Uterus (tissue), 2 donors: ENCODE measurements around the gene KANSL1.

Experiments
- POLR2A ChIP-seq, 2 donors: fragments of 450-650 bp; IDR thresholded peaks; one replicate each; pipeline ENCODE4 v1.6.1; 2016; ENCODE audit warnings: antibody characterized with exemption in 2 of 2, mild to moderate bottlenecking in 1 of 2, moderate library complexity in 1 of 2
- TF ChIP-seq, protein P1 (sequence below), 4 experiments: fragments of 200-600 bp in 2 of 4; fragments of 450-650 bp in 2 of 4; sonication (generic) in 2 of 4; IDR thresholded peaks; one replicate each; pipeline ENCODE4 v1.5.1; 2016 to 2019; ENCODE audit warnings: antibody characterized with exemption in 4 of 4, mild to moderate bottlenecking in 2 of 4, moderate library complexity in 1 of 4

- TF ChIP-seq, protein P1, sequence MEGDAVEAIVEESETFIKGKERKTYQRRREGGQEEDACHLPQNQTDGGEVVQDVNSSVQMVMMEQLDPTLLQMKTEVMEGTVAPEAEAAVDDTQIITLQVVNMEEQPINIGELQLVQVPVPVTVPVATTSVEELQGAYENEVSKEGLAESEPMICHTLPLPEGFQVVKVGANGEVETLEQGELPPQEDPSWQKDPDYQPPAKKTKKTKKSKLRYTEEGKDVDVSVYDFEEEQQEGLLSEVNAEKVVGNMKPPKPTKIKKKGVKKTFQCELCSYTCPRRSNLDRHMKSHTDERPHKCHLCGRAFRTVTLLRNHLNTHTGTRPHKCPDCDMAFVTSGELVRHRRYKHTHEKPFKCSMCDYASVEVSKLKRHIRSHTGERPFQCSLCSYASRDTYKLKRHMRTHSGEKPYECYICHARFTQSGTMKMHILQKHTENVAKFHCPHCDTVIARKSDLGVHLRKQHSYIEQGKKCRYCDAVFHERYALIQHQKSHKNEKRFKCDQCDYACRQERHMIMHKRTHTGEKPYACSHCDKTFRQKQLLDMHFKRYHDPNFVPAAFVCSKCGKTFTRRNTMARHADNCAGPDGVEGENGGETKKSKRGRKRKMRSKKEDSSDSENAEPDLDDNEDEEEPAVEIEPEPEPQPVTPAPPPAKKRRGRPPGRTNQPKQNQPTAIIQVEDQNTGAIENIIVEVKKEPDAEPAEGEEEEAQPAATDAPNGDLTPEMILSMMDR (IDR thresholded peaks at IDR 0.05) = no peak
- no peak for TF ChIP-seq POLR2A (IDR thresholded peaks at IDR 0.05)
These were observed 201.9 kb downstream of the KANSL1 start for GRCh38 chr17:45991341-45991740.
